NCI-H748 treated with DMSO at 0.1 percent for 48 hours (cell line): Measurements from ENCODE around the gene SMIM33.
"Not testable (repeated sequence)": the region's sequence is repeated elsewhere in the genome, so short reads cannot be mapped to it uniquely, and the experiment has no call there.

Source experiments
- DNase-seq: peaks from one replicate; lab custom pipeline; 2025; lab: John Stamatoyannopoulos, UW

The SMIM33 gene

DNA sequence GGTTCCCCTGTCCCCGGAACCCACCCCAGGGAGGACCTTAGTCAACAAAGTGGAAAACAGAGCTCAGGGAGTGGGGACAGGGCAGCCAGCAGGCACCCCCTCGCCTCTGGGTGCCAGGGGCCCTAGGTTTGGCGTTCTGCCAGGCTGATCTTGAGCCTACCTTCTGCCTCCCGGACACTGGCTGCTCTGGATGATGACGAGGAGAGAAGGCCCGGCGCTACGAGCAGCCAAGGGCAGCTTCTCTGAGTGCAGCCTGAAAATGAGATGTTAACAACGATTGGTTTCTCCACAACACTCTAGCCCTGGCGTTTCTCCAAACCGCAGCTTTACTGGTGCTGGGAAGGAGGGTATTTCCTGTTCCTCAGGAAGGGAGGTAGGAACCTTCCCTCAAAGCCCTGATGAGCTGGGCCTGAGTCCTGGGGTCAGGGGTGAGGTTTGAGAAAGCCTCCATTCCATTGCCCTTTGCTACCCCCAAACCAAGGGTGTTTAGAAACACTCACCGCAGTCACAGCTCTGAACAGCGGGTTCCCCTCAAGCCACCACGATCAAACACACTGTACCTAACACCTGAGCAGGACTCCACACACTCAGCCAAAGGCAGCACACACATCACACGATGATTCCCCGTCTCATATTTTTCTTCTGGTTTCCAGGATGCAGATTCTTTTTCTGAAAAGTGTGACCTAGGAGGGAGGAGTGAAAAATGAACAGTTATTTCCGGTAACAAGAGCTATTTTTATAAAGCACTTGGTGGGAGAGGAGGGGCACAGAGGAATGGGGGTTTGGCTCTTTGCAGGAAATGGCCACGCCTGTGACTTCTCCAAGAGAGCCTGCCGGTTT is 11.5 kb downstream of the SMIM33 start, which contains the start of gene STING1:
Gene STING1, minus strand, starts transcription at position 709 of the 840 bp plus-strand sequence. CDS start 1,054 bp downstream, outside the sequence.
- DNase-seq, result no peak

DNA sequence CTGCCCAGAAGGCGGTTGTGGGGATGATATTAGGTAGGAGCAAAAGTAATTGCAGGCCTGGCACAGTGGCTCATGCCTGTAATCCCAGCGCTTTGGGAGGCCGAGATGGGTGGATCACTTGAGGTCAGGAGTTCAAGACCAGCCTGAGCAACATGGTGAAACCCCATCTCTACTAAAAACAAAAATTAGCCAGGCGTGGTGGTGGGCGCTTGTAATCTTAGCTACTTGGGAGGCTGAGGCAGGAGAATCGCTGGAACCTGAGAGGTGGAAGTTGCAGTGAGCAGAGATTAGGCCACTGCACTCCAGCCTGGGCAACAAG is 12.0 kb downstream of the SMIM33 start:
- DNase-seq, result not testable (repeated sequence)

DNA sequence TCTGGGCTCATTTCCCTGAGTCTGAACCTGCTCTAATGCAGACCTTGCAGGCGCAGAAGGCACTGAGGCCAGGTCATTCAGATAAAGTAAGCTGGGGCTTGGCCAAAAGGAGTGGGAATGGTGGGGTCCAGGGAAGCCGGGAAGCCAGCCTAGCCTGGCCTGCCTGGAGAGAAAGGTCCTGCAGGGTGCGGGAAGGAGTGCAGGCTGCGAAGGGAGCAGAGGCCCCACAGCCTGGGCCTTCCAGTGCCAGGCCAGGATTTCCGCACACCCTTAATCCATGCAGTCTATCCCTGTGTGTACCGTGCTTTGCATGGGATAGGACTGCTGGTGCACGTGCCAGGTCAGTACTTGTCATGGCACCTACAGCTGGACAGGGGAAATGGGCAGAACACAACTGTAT is 15.4 kb downstream of the SMIM33 start:
- DNase-seq, result no peak

DNA sequence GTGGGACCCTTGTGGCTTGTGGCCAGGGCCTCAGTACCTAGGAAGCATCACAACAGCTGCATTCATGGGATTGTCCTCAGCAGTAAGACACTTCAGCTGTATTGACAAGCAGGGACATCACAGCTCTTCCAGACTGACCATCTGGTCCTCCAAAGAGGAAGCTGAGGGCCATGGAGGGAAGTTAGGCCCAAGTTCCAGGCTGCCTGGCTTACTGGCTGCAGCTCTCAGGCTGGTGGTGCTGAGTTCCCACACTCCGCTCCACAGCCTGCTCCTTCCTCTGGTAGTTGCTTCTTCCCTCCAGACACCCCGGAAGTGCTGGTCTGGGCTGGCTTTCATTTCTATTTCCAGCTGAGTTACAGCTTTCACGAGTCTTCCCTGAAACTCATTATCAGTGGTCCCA is 17.5 kb downstream of the SMIM33 start:
- DNase-seq, result no peak

DNA sequence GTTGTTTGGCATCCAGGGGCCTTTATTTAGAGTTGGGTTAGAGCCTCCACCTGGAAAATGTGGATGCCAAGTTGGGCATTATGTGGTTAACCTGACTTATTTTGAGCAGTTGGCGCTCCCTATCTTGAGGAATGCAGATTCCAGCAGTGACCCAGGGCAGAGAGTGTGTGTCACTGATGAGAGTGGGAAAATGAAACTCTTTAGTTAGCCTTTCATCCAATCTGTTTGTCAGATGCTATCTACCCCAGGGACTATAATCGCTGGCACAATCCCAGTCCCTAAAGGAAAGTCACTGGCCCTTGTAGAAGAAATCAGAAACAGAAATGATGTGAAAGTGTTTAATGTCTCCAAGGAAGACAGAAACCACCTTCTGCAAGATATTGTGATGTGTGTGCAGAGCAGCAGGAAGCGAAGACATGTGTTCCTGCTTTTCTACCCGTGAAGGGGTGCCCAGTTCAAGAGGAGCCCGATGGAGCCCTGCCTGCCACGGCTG is 21.9 kb downstream of the SMIM33 start:
- DNase-seq, result no peak

DNA sequence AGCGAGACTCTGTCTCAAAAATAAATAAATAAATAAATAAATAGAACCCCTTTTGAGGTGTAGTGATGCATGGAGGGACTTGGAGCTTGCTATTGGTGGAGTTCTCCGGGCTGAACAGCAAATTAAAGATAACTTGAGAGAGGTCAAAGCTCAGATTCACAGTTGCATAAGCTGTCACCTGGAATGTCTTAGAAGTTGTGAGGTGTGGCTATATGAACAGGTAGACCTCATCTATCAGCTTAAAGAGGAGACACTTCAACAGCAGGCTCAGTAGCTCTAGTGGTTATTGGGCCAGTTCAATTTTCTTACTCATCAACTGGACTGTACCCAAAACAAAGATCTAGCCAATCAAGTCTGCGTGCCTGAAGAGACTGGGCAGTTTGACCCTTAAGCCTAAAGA is 23.5 kb downstream of the SMIM33 start:
- no peak for DNase-seq

DNA sequence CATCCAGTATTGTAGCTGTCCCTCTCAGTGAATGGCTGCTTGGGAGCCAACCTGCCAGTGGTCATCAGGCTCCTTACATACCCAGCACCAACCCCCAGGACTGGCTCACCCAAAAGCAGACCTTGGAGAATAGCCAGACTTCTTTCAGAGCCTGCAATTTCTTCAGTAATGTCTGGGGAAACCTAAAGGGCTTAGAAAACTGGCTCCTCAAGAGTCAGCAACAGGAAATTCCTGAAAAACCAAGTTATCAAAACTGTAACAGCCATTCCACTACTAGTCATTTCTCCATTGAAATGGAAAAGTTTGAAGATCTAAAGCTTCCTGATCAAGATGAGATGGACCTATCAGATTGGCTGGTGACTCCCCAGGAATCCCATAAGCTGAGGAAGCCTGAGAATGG is 24.0 kb downstream of the SMIM33 start:
- no peak for DNase-seq

DNA sequence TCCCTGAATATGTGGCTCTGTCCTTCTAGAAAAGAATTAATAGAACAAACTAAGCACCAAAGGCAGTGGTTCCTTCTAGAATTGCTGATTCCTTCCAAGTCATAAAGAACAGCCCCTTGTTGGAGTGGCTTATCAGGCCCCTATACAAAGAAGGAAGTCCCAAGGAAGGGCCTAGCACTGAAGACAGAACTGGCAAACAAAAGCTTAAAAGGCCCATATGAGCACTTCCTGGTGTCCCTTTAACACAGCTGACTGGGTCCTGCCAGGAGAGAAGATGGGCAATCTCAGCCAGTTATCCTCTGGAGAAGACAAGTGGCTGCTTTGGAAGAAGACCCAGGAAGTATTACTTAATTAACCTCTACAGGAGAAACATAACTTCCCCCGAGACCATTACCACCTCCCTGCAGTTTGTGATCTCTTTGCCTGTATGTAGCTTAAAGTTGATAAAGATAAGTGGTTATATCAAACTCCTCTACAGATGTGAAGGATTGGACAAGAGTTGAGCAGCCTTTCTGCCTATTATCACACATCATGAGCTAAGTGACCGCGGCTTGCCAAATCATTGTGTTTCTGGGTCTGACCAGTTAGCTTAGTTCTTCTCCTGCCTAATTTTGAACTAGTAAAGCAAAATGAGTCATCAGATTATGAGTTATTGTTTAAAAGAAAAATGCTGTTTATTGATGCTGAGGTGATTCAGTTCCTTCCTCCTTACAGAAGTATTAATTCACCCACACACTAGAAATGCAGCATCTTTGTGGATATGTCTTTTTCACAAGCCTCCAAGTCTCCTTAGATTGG is 25.0 kb downstream of the SMIM33 start:
- DNase-seq, result no peak

DNA sequence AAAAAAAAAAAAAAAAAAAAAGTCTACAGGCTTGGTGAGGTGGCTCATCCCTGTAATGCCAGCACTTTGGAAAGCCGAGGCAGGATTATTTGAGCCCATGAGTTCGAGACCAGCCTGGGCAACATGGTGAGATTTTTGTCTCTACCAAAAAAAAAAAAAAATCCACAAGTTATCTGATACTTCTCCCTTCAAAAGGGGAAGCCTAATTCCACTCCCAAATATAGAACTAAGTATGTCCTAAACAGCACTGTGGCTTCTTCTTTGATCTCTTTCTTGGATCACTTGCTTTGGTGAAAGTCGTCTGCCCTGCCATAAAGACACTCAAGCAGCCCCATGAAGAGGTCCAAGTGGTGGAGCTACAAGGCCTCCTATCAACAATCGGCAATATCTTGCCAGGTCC is 30.6 kb downstream of the SMIM33 start:
- no peak for DNase-seq

DNA sequence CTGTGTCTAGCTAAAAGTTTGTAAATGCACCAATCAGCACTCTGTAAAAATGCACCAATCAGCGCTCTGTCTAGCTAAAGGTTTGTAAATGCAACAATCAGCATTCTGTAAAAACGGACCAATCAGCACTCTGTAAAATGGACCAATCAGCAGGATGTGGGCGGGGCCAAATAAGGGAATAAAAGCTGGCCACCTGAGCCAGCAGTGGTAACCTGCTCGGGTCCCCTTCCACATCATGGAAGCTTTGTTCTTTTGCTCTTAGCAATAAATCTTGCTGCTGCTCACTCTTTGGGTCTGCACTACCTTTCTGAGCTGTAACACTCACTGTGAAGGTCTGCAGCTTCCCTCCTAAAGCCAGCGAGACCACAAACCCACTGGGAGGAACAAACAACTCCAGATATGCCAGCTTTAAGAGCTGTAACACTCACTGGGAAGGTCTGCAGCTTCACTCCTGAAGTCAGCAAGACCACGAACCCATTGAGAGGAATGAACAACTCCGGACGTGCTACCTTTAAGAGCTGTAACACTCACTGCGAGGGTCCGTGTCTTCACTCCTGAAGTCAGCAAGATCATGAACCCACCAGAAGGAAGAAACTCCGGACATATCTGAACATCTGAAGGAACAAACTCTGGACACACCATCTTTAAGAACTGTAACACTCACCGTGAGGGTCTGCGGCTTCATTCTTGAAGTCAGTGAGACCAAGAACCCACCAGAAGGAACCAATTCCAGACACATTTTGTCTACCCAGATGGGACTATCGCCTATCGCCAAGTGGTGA is 32.4 kb downstream of the SMIM33 start:
- not testable (repeated sequence) for DNase-seq

DNA sequence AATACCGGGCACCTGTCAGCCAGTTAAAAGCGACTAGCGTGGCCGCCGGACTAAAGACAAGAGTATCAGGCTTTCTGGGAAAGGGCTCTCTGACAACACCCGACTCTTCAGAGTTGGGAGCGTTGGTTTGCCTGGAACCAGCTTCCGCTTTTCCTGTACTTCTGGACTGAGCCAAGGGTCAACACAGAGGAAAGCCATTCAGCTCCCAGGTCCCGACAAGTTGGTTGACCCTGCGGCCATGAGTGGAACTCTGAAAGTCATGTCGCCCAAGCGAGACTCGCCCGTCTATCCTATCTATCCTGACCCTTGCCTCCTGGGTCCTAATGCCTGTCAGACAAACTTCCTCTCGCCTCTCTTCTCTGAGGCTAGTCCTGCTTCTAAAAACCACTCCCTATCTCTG is 33.1 kb downstream of the SMIM33 start:
- DNase-seq, result not testable (repeated sequence)

DNA sequence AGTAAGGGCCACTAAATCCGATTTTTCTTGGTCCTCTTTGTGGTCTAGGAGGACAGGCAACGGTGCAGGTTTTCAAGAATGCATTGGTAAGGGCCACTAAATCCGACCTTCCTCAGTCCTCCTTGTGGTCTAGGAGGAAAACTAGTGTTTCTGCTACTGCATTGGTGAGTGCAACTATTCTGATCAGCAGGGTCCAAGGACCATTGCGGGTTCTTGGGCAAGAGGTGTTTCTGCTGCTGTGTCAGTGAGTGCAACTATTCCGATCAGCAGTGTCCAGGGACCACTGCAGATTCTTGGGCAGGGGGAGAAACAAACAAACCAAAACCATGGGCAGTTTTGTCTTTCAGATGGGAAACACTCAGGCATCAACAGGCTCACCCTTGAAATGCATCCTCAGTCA is 33.9 kb downstream of the SMIM33 start:
- DNase-seq, result not testable (repeated sequence)

DNA sequence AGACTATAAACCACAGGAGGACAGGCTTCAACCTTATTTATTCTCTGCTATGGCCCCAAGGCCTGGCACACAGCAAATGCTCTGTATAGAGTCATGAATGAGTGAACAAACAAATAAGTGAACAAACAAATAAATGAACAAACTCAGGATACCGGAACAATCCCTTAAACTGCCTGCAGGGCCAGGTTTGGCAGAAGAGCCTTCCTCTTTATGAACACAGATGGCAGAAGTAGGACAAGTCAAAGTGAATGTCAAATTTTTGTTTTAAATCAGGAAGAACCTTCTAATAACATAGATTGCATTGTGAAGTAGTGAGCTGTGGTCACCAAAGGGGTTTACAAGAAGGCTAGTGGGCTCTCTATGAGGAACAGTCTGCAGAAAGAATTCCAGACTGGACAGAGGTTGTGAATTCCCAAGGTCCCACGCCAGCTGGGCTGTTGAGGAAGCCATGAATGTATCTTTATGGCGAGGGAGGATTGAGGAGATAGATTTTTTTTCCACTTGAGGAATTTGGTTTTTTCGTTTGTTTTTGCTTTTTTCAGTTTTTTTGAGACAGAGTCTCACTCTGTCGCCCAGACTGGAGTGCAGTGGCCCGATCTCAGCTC is 42.1 kb downstream of the SMIM33 start:
- no peak for DNase-seq

DNA sequence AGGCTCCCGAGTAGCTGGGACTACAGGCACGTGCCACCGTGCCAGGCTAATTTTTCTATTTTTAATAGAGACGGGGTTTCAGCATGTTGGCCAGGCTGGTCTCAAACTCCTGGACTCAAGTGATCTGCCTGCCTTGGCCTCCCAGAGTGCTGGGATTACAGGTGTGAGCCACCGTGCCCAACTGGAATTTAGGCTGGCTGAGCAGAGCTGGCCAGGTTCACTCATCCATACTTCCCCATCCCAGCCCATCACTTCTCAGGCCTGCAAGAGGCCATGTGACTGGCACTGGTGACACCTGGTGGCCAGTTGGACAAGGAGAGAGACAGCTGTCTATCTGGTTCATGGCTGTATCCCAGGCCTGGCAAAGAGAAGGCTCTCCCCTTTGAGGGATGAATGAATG is 42.6 kb downstream of the SMIM33 start:
- peak; percentile 27 for DNase-seq

DNA sequence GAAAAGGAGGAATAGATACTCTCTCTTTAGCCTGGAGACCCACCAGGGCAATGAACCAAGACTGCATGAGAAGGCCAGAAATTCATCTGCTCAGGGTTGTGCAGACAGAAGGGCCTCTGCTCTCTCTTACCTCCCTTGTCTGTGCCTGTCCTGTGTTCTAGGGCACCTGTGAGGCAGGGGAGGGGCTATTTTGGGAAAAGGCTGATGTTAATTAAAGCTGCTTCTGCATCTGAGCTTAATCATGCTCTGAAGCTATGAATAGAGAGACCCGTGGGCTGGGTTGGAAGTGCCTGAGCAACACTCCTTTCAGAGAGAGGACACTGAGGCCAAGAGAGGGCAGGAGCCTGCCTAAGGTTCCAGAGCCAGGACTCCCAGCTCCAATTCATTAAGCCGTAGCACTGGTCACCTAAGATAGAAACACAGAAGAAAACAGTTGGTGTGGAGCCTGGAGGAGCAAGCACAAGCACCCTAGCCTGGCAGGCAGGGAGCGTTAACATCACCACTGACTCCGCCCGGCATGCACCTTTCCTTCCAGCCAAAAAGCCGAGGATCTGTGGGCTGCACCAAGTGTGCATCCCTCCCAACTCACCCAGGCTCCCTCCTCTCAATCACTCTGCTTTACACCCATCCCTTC is 43.2 kb downstream of the SMIM33 start:
- DNase-seq, result no peak

DNA sequence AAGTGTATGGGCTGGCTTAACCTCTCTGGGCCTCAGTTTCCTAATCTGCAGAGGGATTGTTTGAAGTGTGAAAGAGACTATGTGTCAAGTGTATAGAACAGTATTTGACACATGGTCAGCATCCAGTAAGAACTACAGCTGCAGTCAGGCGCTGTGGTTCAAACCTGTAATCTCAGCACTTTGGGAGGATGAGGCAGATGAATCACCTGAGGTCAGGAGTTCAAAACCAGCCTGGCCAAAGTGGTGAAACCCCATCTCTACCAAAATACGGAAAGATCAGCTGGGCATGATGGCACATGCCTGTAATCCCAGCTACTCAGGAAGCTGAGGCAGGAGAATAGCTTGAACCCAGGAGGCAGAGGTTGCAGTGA is 43.7 kb downstream of the SMIM33 start:
- DNase-seq, result no peak

DNA sequence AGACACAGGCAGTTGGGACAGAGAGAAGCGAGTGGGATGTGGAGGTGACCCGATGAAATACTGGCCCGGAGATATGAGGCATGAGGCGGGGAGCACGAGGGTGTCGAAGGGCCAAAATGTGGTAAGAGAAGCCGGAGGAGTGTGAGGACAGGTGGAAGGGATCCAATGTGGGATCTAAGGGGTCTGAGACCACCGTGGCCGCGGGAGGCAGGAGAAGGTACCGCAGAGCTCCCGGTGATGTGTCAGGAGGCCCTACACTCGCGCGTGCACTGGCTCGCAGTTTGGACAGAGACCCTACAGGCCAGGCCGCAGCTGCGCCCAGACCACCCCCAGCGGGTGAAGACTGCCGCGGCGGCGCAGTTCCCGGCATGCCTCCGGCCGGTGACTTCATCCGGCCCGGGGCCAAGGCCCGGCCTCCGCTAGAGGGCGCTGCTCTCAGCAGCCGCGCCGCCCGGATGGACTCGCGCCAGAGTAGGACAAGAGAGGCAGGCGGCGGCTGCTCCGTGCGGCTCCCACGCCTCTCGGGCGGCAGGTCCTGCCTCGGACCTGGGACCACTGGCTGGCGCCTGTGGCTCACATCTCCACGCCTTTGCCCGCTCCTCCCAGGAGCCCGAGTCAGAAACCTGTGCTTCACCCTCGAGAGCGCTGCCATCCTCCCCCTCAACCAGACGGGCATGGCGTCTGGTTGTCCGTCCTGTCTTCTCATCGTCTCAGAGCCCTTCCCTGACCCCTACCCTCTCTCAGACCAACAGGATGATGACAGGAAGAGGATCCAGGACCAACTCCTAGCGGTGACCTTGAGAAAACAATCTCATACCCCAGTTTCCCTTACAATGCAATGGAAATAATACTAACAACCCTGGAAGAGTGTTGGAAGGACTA is 47.1 kb downstream of the SMIM33 start:
- peak; percentile 73 for DNase-seq
